ENCODE results near the gene RCAN2. TPM values are rescaled to one million over a fixed set of nuclear protein-coding genes. Genes with fewer than 3 reads are reported as not detected.

The RCAN2 gene
- total RNA-seq, 2 donors from 2014 or later: 3.6 to 7.0 TPM

- no peak overlapping the region for H3K4me3 ChIP-seq
- no peaks in the 10 kb centered on the region for H3K27me3 ChIP-seq
- H3K9me3 ChIP-seq: no peaks in the 10 kb centered on the region
- no peak for DNase-seq
- H3K27ac ChIP-seq: no peak overlapping the region
- H3K36me3 ChIP-seq: no peaks in the 10 kb centered on the region
- no peak for TF ChIP-seq CTCF (IDR thresholded peaks at IDR 0.05)
- H3K4me1 ChIP-seq: no peaks in the 10 kb centered on the region
- intact Hi-C loops (cut with DNase I): no loop called here
- no peak overlapping the region for H3K9ac ChIP-seq (ENCODE audit: low read depth in 2 of 2, low read length in 2 of 2)
These were observed 25.7 kb downstream of the RCAN2 start for GRCh38 chr6:46465294-46466165.

GRCh38 chr6:46456297-46456696 lies 35.0 kb downstream of the RCAN2 start:
- no peak for DNase-seq
- intact Hi-C loops (cut with DNase I): no loop called here
- Histone ChIP-seq H3K36me3 (no peaks in the 10 kb centered on the region), H3K4me3 (no peak overlapping the region), H3K9me3 (no peaks in the 10 kb centered on the region), H3K9ac (ENCODE audit: low read depth in 2 of 2, low read length in 2 of 2) (no peak overlapping the region), H3K4me1 (no peaks in the 10 kb centered on the region), H3K27me3 (no peaks in the 10 kb centered on the region), H3K27ac (no peak overlapping the region)
- TF ChIP-seq CTCF (IDR thresholded peaks at IDR 0.05): no peak

- H3K9ac ChIP-seq (ENCODE audit: low read depth in 2 of 2, low read length in 2 of 2): no peak overlapping the region
- no peak overlapping the region for H3K27ac ChIP-seq
- TF ChIP-seq CTCF (IDR thresholded peaks at IDR 0.05): no peak
- no peak for DNase-seq
- H3K9me3 ChIP-seq: no peaks in the 10 kb centered on the region
- H3K27me3 ChIP-seq: no peaks in the 10 kb centered on the region
- no peaks in the 10 kb centered on the region for H3K36me3 ChIP-seq
- no peak overlapping the region for H3K4me3 ChIP-seq
- no peaks in the 10 kb centered on the region for H3K4me1 ChIP-seq
- intact Hi-C loops (cut with DNase I): no loop called here
These were observed 36.6 kb downstream of the RCAN2 start for GRCh38 chr6:46454691-46455090.

- no peaks in the 10 kb centered on the region for H3K9me3 ChIP-seq
- H3K4me3 ChIP-seq: no peak overlapping the region
- intact Hi-C loops (cut with DNase I): no loop called here
- H3K27ac ChIP-seq: no peak overlapping the region
- no peaks in the 10 kb centered on the region for H3K4me1 ChIP-seq
- H3K9ac ChIP-seq (ENCODE audit: low read depth in 2 of 2, low read length in 2 of 2): no peak overlapping the region
- TF ChIP-seq CTCF (IDR thresholded peaks at IDR 0.05): no peak
- no peaks in the 10 kb centered on the region for H3K27me3 ChIP-seq
- no peak for DNase-seq
- H3K36me3 ChIP-seq: no peaks in the 10 kb centered on the region
These were observed 37.4 kb downstream of the RCAN2 start for GRCh38 chr6:46453741-46454316.

- no peak for TF ChIP-seq CTCF (IDR thresholded peaks at IDR 0.05)
- H3K36me3 ChIP-seq: no peaks in the 10 kb centered on the region
- no peak overlapping the region for H3K27ac ChIP-seq
- no peak overlapping the region for H3K9ac ChIP-seq (ENCODE audit: low read depth in 2 of 2, low read length in 2 of 2)
- no peaks in the 10 kb centered on the region for H3K27me3 ChIP-seq
- no peaks in the 10 kb centered on the region for H3K9me3 ChIP-seq
- DNase-seq: no peak
- intact Hi-C loops (cut with DNase I): no loop called here
- no peak overlapping the region for H3K4me3 ChIP-seq
- H3K4me1 ChIP-seq: no peaks in the 10 kb centered on the region
These were observed 38.0 kb downstream of the RCAN2 start for GRCh38 chr6:46453216-46453615.
